Measurements from ENCODE around the gene AKR7A3. TPM values are rescaled to one million over a fixed set of nuclear protein-coding genes. Genes with fewer than 3 reads are reported as not detected.
A peak's percentile ranks its signal among the peaks of the same experiment; 100 is the strongest.

AKR7A3 gene
- total RNA-seq, 5 donors from 2014 or later (not counting 1 experiment from before 2014, with no cell fraction given), result 0.82 to 2.8 (median 1.1) TPM

DNA sequence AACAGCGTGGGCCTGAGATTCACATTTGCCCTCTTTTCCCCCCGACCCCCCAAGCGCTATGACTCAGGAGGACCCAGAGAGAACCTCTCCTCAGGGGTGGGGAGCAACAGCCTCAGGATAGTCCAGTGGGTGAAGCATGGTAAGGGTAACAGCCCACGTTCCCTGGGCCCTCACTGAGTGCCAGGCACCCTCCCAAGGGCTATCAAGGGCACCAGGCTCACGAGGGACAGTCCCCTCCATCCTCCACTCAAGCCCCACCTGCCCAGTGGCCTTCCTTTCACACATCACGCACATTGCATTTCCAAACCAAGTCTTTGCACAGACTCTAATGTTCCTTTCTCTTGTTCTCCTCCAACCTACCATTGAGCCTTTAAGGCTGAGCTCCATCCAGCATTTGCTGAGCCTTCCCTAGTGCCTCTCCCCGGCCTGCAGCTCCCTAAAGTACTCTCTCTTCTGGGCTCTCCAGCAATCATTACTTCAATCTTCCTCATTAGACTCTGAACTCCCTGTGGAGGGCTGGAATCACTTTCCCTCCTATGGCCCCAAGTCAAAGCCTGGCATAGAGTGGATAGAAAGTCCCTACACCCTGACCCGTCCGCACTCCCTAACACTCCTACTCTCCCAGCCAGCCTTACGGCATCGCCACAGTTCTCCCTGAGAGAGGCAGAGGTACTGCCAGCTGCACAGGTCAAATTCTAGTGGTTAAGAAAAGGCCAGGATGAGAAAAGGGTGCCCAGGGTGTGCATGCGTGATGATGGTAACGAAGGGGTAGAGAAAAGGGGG lies 22.3 kb upstream of the AKR7A3 start:
- WGBS (ENCODE audit: insufficient coverage), result 43% methylated on average over 5 of the region's 13 CpGs
- H3K27me3 ChIP-seq (replicated peaks in 1 of 2; ENCODE audit: control insufficient read depth in 2 of 2, extremely low read depth in 1 of 2, insufficient read depth in 2 of 2, low read length in 1 of 2), result no peaks in the 10 kb centered on the region
- peaks cover 40 to 46% (median 40%) of the 10 kb centered on the region in 3 donors for H3K4me1 Mint-ChIP-seq
- POLR2A ChIA-PET, result no interaction called here
- CTCF ChIA-PET, result no interaction called here
- H3K27me3 Mint-ChIP-seq, result no peaks in the 10 kb centered on the region
- no peak for ATAC-seq (replicated peaks in 1 of 4)
- H3K4me3 ChIP-seq (ENCODE audit: control insufficient read depth in 1 of 2, extremely low read depth in 1 of 2, low read length in 1 of 2), result peak overlapping the region; percentile 80 to 88
- peaks cover 4 to 36% of the 10 kb centered on the region in 2 experiments for H3K4me1 ChIP-seq (ENCODE audit: control insufficient read depth in 1 of 2, extremely low read depth in 1 of 2, insufficient read depth in 2 of 2, low read length in 2 of 2)
- H3K36me3 Mint-ChIP-seq, result peaks cover 19% of the 10 kb centered on the region
- H3K36me3 ChIP-seq (ENCODE audit: control insufficient read depth in 2 of 2, extremely low read depth in 1 of 2, insufficient read depth in 1 of 2, low read length in 1 of 2), result peaks cover 14 to 26% of the 10 kb centered on the region in 2 donors
- peak overlapping the region; percentile 88 to 94 (median 89) for H3K4me3 Mint-ChIP-seq
- H3K9me3 ChIP-seq, result no peaks in the 10 kb centered on the region
- H3K9me3 Mint-ChIP-seq, result no peaks in the 10 kb centered on the region
- H3K27ac ChIP-seq (ENCODE audit: low read length), result no peak overlapping the region
- H3K27ac Mint-ChIP-seq, result peak overlapping the region; percentile 27 to 68
- DNase-seq, result peak in 1 of 35 experiments; percentile 10

DNA sequence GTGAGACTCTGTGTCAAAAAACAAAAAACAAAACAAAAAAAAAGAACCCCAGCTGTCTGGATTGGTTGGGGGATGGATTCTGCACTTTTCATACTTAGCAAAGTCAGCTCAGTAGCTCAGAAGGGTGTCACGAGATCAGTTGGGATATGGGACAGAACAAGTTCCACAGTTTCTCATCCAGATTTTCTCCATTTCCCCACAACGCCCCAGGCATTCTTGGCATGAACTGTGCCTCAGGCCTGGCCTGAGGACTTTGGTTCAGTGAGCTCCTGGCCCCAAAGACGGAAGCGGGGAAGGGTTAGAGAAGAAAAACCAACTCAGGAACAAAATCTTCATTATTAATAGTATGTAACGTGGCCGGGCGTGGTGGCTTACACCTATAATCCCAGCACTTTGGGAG lies 21.5 kb upstream of the AKR7A3 start:
- no peak for ATAC-seq (replicated peaks in 1 of 4)
- H3K27me3 ChIP-seq (replicated peaks in 1 of 2; ENCODE audit: control insufficient read depth in 2 of 2, extremely low read depth in 1 of 2, insufficient read depth in 2 of 2, low read length in 1 of 2), result no peaks in the 10 kb centered on the region
- no peak for DNase-seq
- ChIA-PET CTCF (no interaction called here), POLR2A (no interaction called here)
- Mint-ChIP-seq H3K27me3 (no peaks in the 10 kb centered on the region), H3K36me3 (peaks cover 25% of the 10 kb centered on the region), H3K27ac (no peak overlapping the region), H3K9me3 (no peaks in the 10 kb centered on the region), H3K4me3 (peak overlapping the region; percentile 88 to 94 (median 89)), H3K4me1 (peaks cover 33 to 40% (median 40%) of the 10 kb centered on the region in 3 donors)
- WGBS (ENCODE audit: insufficient coverage), result 100% methylated on average over 1 of the region's 7 CpGs
- H3K4me1 ChIP-seq (ENCODE audit: control insufficient read depth in 1 of 2, extremely low read depth in 1 of 2, insufficient read depth in 2 of 2, low read length in 2 of 2), result peaks cover 4 to 31% of the 10 kb centered on the region in 2 experiments
- H3K9me3 ChIP-seq, result no peaks in the 10 kb centered on the region
- H3K4me3 ChIP-seq (ENCODE audit: control insufficient read depth in 1 of 2, extremely low read depth in 1 of 2, low read length in 1 of 2), result no peak overlapping the region
- peaks cover 18 to 34% of the 10 kb centered on the region in 2 donors for H3K36me3 ChIP-seq (ENCODE audit: control insufficient read depth in 2 of 2, extremely low read depth in 1 of 2, insufficient read depth in 1 of 2, low read length in 1 of 2)
- H3K27ac ChIP-seq (ENCODE audit: low read length), result no peak overlapping the region

GRCh38 chr1:19309123-19309813 lies 20.7 kb upstream of the AKR7A3 start:
- WGBS (ENCODE audit: insufficient coverage), result 100% methylated on average over 1 of the region's 6 CpGs
- ChIA-PET POLR2A (no interaction called here), CTCF (no interaction called here)
- H3K36me3 Mint-ChIP-seq, result peaks cover 33% of the 10 kb centered on the region
- ATAC-seq (replicated peaks in 1 of 4), result no peak
- H3K4me1 Mint-ChIP-seq, result peaks cover 32 to 40% (median 35%) of the 10 kb centered on the region in 3 donors
- Histone ChIP-seq H3K9me3 (no peaks in the 10 kb centered on the region), H3K4me3 (ENCODE audit: control insufficient read depth in 1 of 2, extremely low read depth in 1 of 2, low read length in 1 of 2) (no peak overlapping the region), H3K27me3 (replicated peaks in 1 of 2; ENCODE audit: control insufficient read depth in 2 of 2, extremely low read depth in 1 of 2, insufficient read depth in 2 of 2, low read length in 1 of 2) (no peaks in the 10 kb centered on the region), H3K27ac (ENCODE audit: low read length) (no peak overlapping the region), H3K36me3 (ENCODE audit: control insufficient read depth in 2 of 2, extremely low read depth in 1 of 2, insufficient read depth in 1 of 2, low read length in 1 of 2) (peaks cover 18 to 42% of the 10 kb centered on the region in 2 donors), H3K4me1 (ENCODE audit: control insufficient read depth in 1 of 2, extremely low read depth in 1 of 2, insufficient read depth in 2 of 2, low read length in 2 of 2) (peaks cover 4 to 30% of the 10 kb centered on the region in 2 experiments)
- peak overlapping the region in 2 of 3 donors; percentile 5 to 17 for H3K4me3 Mint-ChIP-seq
- no peaks in the 10 kb centered on the region for H3K27me3 Mint-ChIP-seq
- H3K9me3 Mint-ChIP-seq, result no peaks in the 10 kb centered on the region
- no peak for DNase-seq
- H3K27ac Mint-ChIP-seq, result no peak overlapping the region

- Mint-ChIP-seq H3K27ac (no peak overlapping the region), H3K4me3 (peak overlapping the region in 2 of 3 donors; percentile 5 to 17)
Observed at GRCh38 chr1:19308509-19308907, 19.9 kb upstream of the AKR7A3 start.

DNA sequence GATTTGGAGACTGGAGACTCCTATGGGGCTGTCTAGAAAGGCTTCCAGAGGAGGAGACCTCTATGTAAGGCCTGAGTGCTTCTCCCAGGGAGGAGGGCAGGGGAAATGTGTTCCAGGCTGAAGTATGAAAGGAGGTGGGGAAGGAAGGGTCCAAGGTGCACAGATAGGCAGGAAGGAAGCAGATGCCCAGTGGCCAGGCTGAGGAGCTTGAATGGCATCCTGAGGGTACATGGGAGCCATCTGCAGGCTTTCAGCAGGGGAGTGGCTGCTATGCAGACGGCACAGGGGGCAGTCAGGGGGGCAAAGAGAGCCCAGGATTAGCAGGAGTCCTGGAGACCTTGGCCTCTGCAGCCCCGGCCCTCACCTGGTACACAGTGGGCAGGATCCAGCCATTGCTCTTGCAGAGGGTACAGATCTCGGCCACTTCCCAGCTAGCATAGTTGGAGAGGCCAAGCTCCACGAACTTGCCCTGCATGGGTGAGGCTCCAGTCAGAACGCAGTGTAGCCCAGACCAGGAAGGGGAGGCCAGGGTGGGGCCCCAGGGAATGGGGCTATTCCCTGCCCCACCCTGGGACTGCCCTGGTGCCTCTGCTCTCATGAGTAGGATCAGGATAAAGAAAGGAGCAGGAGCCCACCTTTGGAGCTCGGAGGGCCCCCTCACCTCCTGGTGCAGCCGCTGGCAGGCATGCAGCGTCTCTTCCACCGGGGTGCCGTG lies 19.4 kb upstream of the AKR7A3 start:
- Histone ChIP-seq H3K4me1 (ENCODE audit: control insufficient read depth in 1 of 2, extremely low read depth in 1 of 2, insufficient read depth in 2 of 2, low read length in 2 of 2) (peaks cover 4 to 20% of the 10 kb centered on the region in 2 experiments), H3K36me3 (ENCODE audit: control insufficient read depth in 2 of 2, extremely low read depth in 1 of 2, insufficient read depth in 1 of 2, low read length in 1 of 2) (peaks cover 21 to 55% of the 10 kb centered on the region in 2 donors), H3K9me3 (no peaks in the 10 kb centered on the region), H3K27me3 (replicated peaks in 1 of 2; ENCODE audit: control insufficient read depth in 2 of 2, extremely low read depth in 1 of 2, insufficient read depth in 2 of 2, low read length in 1 of 2) (no peaks in the 10 kb centered on the region), H3K4me3 (ENCODE audit: control insufficient read depth in 1 of 2, extremely low read depth in 1 of 2, low read length in 1 of 2) (no peak overlapping the region), H3K27ac (ENCODE audit: low read length) (no peak overlapping the region)
- WGBS (ENCODE audit: insufficient coverage), result 87% methylated on average over 5 of the region's 10 CpGs
- ATAC-seq (replicated peaks in 1 of 4) (no peak), DNase-seq (no peak)
- Mint-ChIP-seq H3K27me3 (no peaks in the 10 kb centered on the region), H3K4me3 (no peak overlapping the region), H3K4me1 (peaks cover 24 to 33% (median 28%) of the 10 kb centered on the region in 3 donors), H3K9me3 (no peaks in the 10 kb centered on the region), H3K36me3 (peaks cover 41% of the 10 kb centered on the region), H3K27ac (no peak overlapping the region)
- POLR2A ChIA-PET, result no interaction called here
- CTCF ChIA-PET, result no interaction called here

More at GRCh38 chr1:19308509-19308907, 19.9 kb upstream of the AKR7A3 start:
- ChIA-PET POLR2A (no interaction called here), CTCF (no interaction called here)
- Histone ChIP-seq H3K9me3 (no peaks in the 10 kb centered on the region), H3K27ac (ENCODE audit: low read length) (no peak overlapping the region), H3K27me3 (replicated peaks in 1 of 2; ENCODE audit: control insufficient read depth in 2 of 2, extremely low read depth in 1 of 2, insufficient read depth in 2 of 2, low read length in 1 of 2) (no peaks in the 10 kb centered on the region), H3K36me3 (ENCODE audit: control insufficient read depth in 2 of 2, extremely low read depth in 1 of 2, insufficient read depth in 1 of 2, low read length in 1 of 2) (peaks cover 21 to 50% of the 10 kb centered on the region in 2 donors), H3K4me3 (ENCODE audit: control insufficient read depth in 1 of 2, extremely low read depth in 1 of 2, low read length in 1 of 2) (no peak overlapping the region), H3K4me1 (ENCODE audit: control insufficient read depth in 1 of 2, extremely low read depth in 1 of 2, insufficient read depth in 2 of 2, low read length in 2 of 2) (peaks cover 4 to 26% of the 10 kb centered on the region in 2 experiments)
- peaks cover 30 to 38% (median 33%) of the 10 kb centered on the region in 3 donors for H3K4me1 Mint-ChIP-seq
- H3K27me3 Mint-ChIP-seq, result no peaks in the 10 kb centered on the region
- no peaks in the 10 kb centered on the region for H3K9me3 Mint-ChIP-seq
- no peak for DNase-seq
- ATAC-seq (replicated peaks in 1 of 4), result no peak
- 100% methylated on average over 1 of the region's 3 CpGs for WGBS (ENCODE audit: insufficient coverage)
- H3K36me3 Mint-ChIP-seq, result peaks cover 38% of the 10 kb centered on the region

GRCh38 chr1:19306941-19307340 lies 18.4 kb upstream of the AKR7A3 start:
- ATAC-seq (replicated peaks in 1 of 4), result no peak
- Histone ChIP-seq H3K4me3 (ENCODE audit: control insufficient read depth in 1 of 2, extremely low read depth in 1 of 2, low read length in 1 of 2) (no peak overlapping the region), H3K27me3 (replicated peaks in 1 of 2; ENCODE audit: control insufficient read depth in 2 of 2, extremely low read depth in 1 of 2, insufficient read depth in 2 of 2, low read length in 1 of 2) (no peaks in the 10 kb centered on the region), H3K4me1 (ENCODE audit: control insufficient read depth in 1 of 2, extremely low read depth in 1 of 2, insufficient read depth in 2 of 2, low read length in 2 of 2) (peaks cover 4 to 14% of the 10 kb centered on the region in 2 experiments), H3K9me3 (no peaks in the 10 kb centered on the region), H3K27ac (ENCODE audit: low read length) (no peak overlapping the region), H3K36me3 (ENCODE audit: control insufficient read depth in 2 of 2, extremely low read depth in 1 of 2, insufficient read depth in 1 of 2, low read length in 1 of 2) (peaks cover 21 to 56% of the 10 kb centered on the region in 2 donors)
- no peaks in the 10 kb centered on the region for H3K9me3 Mint-ChIP-seq
- H3K27ac Mint-ChIP-seq, result no peak overlapping the region
- peaks cover 20 to 28% (median 24%) of the 10 kb centered on the region in 3 donors for H3K4me1 Mint-ChIP-seq
- CTCF ChIA-PET, result no interaction called here
- WGBS (ENCODE audit: insufficient coverage), result 100% methylated on average over 2 of the region's 6 CpGs
- DNase-seq, result no peak
- POLR2A ChIA-PET, result no interaction called here
- H3K27me3 Mint-ChIP-seq, result no peaks in the 10 kb centered on the region
- peaks cover 46% of the 10 kb centered on the region for H3K36me3 Mint-ChIP-seq
- no peak overlapping the region for H3K4me3 Mint-ChIP-seq
